Thyroid gland (tissue), 4 donors: ENCODE measurements around the gene PCBP3. TPM values are rescaled to one million over a fixed set of nuclear protein-coding genes. Genes with fewer than 3 reads are reported as not detected.

Experiments
- DNase-seq, 2 donors: peaks; one replicate each; pipeline ENCODE4 v3.0.0-alpha.2; 2019
- H3K27ac ChIP-seq, 3 donors: fragments of 200-600 bp; sonication (generic); 1 replicate in 2 of 3; 2 replicates in 1 of 3; pipeline ENCODE4 v1.5.1; 2016 to 2019; ENCODE audit warnings: mild to moderate bottlenecking in 1 of 3, moderate library complexity in 1 of 3
- H3K27me3 ChIP-seq: fragments of 200-600 bp; sonication (generic); one replicate; pipeline ENCODE4 v1.5.1; 2019
- H3K36me3 ChIP-seq, 2 donors: fragments of 200-600 bp; sonication (generic); one replicate each; pipeline ENCODE4 v1.5.1; 2016 to 2019
- H3K4me1 ChIP-seq, 2 donors: fragments of 200-600 bp; sonication (generic); one replicate each; pipeline ENCODE4 v1.5.1; 2017 to 2019
- H3K4me3 ChIP-seq, 3 donors: fragments of 200-600 bp; sonication (generic); replicated peaks in 1 of 3; 1 replicate in 2 of 3; 2 replicates in 1 of 3; pipeline ENCODE4 v1.5.1; 2016; ENCODE audit warnings: mild to moderate bottlenecking in 1 of 3
- H3K9me3 ChIP-seq: fragments of 200-600 bp; sonication (generic); one replicate; pipeline ENCODE4 v1.5.1; 2017
- POLR2A ChIP-seq, 2 donors: fragments of 450-650 bp; IDR thresholded peaks; one replicate each; pipeline ENCODE4 v1.6.1; 2017; ENCODE audit warnings: antibody characterized with exemption in 2 of 2, mild to moderate bottlenecking in 2 of 2, moderate library complexity in 1 of 2
- WGBS, 2 donors: methylation state at CpG; one replicate each; pipeline ENCODE4 v1.1.5; 2017; 5-methylcytosine and 5-hydroxymethylcytosine counted together
- intact Hi-C: fragments of 100-400 bp; cut with DNase I; formaldehyde crosslinking; loops from one replicate; pipeline ENCODE4 v1.15.1; 2023
- total RNA-seq, 4 donors: library from RNA; depleted of rRNA; stranded (reverse); fragments of >200 nt; gene quantifications; one replicate each; pipeline ENCODE4 v1.2.3, GENCODE V29; 2016
- TF ChIP-seq, protein P1 (sequence below), 6 experiments: fragments of 200-600 bp in 3 of 6; fragments of 450-650 bp in 3 of 6; sonication (generic) in 3 of 6; IDR thresholded peaks; one replicate each; pipeline ENCODE4 v1.5.1; 2016 to 2019; ENCODE audit warnings: antibody characterized with exemption in 6 of 6, mild to moderate bottlenecking in 2 of 6, inconsistent platforms in 1 of 6, moderate library complexity in 1 of 6

Gene PCBP3
- total RNA-seq, 4 donors from 2014 or later: 0.33 to 0.98 (median 0.54) TPM; not detected in 1

DNA sequence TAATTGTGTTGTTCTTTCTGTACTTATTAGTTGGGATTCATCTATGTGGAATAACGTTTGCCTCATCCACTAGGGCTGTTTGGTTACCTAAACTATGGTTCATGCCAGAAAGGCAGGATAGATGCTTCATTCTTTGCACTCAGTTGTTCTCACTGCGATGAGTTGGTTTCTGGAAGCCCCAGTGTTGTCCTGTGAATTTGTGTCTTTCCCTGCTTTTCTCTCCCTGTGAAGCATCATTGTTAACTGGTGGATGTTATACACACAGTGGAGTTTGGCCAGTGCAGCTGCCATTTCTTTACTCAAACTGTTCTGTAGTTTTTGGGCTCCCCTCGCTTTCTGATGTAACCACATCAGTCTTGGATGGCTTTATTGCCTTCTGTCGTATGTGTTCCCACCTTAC is 194.4 kb downstream of the PCBP3 start:
- 83 to 92% methylated on average over 4 of the region's 4 CpGs for WGBS, 2 donors
- Histone ChIP-seq H3K27ac (no peak overlapping the region), H3K4me3 (no peak overlapping the region), H3K9me3 (no peaks in the 10 kb centered on the region), H3K36me3 (no peaks in the 10 kb centered on the region), H3K4me1 (no peaks in the 10 kb centered on the region), H3K27me3 (no peaks in the 10 kb centered on the region)
- intact Hi-C loops: no loop called here
- no peak for DNase-seq
- TF ChIP-seq, protein P1, sequence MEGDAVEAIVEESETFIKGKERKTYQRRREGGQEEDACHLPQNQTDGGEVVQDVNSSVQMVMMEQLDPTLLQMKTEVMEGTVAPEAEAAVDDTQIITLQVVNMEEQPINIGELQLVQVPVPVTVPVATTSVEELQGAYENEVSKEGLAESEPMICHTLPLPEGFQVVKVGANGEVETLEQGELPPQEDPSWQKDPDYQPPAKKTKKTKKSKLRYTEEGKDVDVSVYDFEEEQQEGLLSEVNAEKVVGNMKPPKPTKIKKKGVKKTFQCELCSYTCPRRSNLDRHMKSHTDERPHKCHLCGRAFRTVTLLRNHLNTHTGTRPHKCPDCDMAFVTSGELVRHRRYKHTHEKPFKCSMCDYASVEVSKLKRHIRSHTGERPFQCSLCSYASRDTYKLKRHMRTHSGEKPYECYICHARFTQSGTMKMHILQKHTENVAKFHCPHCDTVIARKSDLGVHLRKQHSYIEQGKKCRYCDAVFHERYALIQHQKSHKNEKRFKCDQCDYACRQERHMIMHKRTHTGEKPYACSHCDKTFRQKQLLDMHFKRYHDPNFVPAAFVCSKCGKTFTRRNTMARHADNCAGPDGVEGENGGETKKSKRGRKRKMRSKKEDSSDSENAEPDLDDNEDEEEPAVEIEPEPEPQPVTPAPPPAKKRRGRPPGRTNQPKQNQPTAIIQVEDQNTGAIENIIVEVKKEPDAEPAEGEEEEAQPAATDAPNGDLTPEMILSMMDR (IDR thresholded peaks at IDR 0.05): no peak
- TF ChIP-seq POLR2A (IDR thresholded peaks at IDR 0.05): no peak

DNA sequence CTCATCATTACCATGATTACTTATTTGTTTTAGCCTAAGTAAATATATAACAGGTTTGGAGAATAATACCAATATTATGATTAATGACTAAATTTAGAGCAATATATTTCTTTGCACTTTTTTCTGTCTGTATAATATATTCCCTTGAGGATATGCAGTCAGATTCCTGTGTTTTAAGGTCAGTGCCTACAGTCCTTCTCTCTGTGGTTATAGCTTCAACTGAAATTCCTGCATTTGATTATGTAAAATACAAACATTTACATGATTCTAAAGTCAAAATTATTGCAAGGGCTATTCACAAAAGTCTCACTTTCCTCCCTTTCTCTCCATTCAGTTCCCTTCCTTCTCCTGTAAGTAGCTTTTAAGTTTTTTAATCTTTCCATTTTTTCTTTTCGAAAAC is 195.1 kb downstream of the PCBP3 start:
- H3K27ac ChIP-seq: no peak overlapping the region
- no peaks in the 10 kb centered on the region for H3K27me3 ChIP-seq
- H3K4me1 ChIP-seq: no peaks in the 10 kb centered on the region
- no peaks in the 10 kb centered on the region for H3K36me3 ChIP-seq
- no peaks in the 10 kb centered on the region for H3K9me3 ChIP-seq
- H3K4me3 ChIP-seq: no peak overlapping the region
- DNase-seq: no peak
- intact Hi-C loops: no loop called here
- TF ChIP-seq POLR2A (IDR thresholded peaks at IDR 0.05): no peak
- TF ChIP-seq, protein P1 (IDR thresholded peaks at IDR 0.05): no peak
- WGBS, 2 donors: 95 to 97% methylated on average over 1 of the region's 1 CpG

DNA sequence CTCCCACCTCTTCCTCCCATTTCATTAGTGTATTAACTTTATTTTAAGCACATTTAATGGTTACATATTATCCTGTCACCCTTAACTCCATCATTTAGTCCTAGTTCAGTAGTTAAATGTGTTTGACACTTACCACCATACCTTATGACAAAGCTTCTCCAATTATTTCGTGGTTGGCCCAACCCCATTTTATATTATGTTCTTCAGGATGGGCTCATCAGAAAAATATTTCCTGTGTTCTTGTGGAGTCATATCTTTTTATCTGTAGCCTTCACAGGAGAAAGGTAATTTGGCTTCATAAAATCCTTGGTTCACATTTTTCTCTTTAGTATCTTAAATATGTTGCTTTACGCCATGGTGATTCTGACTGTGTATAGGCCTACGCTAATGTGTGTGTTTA is 195.7 kb downstream of the PCBP3 start:
- intact Hi-C loops: no loop called here
- no peaks in the 10 kb centered on the region for H3K36me3 ChIP-seq
- H3K4me3 ChIP-seq: no peak overlapping the region
- H3K9me3 ChIP-seq: no peaks in the 10 kb centered on the region
- TF ChIP-seq, protein P1 (IDR thresholded peaks at IDR 0.05): no peak
- no peak for TF ChIP-seq POLR2A (IDR thresholded peaks at IDR 0.05)
- H3K27ac ChIP-seq: no peak overlapping the region
- no peak for DNase-seq
- 91 to 94% methylated on average over 3 of the region's 3 CpGs for WGBS, 2 donors
- no peaks in the 10 kb centered on the region for H3K4me1 ChIP-seq
- H3K27me3 ChIP-seq: no peaks in the 10 kb centered on the region

DNA sequence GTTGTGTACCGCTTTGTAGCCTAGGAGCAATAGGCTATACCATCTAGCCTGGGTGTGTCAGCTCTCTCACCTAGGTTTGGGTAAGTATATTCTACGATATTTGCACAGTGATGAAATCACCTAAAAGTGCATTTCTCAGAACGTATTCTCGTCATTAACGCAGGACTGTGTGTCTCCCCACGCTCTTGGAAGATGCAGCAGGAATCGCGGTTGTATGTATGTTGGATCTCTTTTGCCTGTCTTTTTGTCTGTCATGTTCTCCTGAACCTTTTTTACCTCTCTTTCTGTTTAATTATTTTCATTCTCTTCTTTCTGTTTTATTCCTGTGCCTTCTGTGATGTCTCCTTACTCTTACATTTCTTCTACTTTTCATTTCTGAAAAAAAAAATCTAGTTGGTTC is 197.5 kb downstream of the PCBP3 start:
- 87 to 89% methylated on average over 8 of the region's 8 CpGs for WGBS, 2 donors
- no peak overlapping the region for H3K4me3 ChIP-seq
- no peaks in the 10 kb centered on the region for H3K4me1 ChIP-seq
- H3K27ac ChIP-seq: no peak overlapping the region
- H3K9me3 ChIP-seq: no peaks in the 10 kb centered on the region
- DNase-seq: no peak
- intact Hi-C loops: no loop called here
- H3K36me3 ChIP-seq: no peaks in the 10 kb centered on the region
- TF ChIP-seq, protein P1 (IDR thresholded peaks at IDR 0.05): no peak
- H3K27me3 ChIP-seq: no peaks in the 10 kb centered on the region

DNA sequence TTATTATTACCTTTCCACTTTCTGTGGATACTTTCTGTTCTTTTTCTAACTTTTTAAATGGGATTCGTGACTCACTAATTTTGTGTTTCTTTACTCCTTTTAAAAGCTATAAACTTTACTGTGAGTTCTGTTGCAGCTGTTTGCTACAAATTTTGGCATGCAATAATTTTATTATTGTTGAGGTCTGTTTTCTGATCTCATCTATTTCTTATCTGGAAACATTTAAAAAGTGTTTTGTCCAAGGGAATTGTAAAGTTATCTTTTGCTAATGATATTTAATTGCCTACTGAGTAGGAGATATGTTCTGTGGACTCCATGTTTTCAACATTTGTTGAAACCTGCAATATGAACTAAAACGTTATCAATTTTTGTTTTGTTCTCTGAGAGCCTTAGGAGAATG is 199.9 kb downstream of the PCBP3 start:
- no peaks in the 10 kb centered on the region for H3K4me1 ChIP-seq
- no peak overlapping the region for H3K27ac ChIP-seq
- no peaks in the 10 kb centered on the region for H3K36me3 ChIP-seq
- H3K4me3 ChIP-seq: no peak overlapping the region
- no peak for DNase-seq
- H3K9me3 ChIP-seq: no peaks in the 10 kb centered on the region
- TF ChIP-seq POLR2A (IDR thresholded peaks at IDR 0.05): no peak
- TF ChIP-seq, protein P1 (IDR thresholded peaks at IDR 0.05): no peak
- WGBS, 2 donors: 80 to 88% methylated on average over 2 of the region's 2 CpGs
- H3K27me3 ChIP-seq: no peaks in the 10 kb centered on the region
- intact Hi-C loops: no loop called here
